HCT116 (cell line): Measurements from ENCODE around the gene GPANK1. TPM values are rescaled to one million over a fixed set of nuclear protein-coding genes. Genes with fewer than 3 reads are reported as not detected.

Source experiments
- ATAC-seq: fragments of 200-7000 bp; cut with Tn5 transposase; 2 replicates; pipeline ENCODE4 v1.9.1; 2020; ENCODE audit warnings: mild to moderate bottlenecking, moderate library complexity
- BruUV-seq: library from RNA; stranded (reverse); fragments of 400-500 nt; replicated peaks from 2 replicates; lab custom pipeline; 2021; lab: Mats Ljungman, UMichigan
- CTCF ChIA-PET: fragments of 300-600 bp; sonication (Branson Sonifier 250); formaldehyde crosslinking; loops from one replicate; lab custom pipeline; 2021; ENCODE audit warnings: antibody characterized with exemption; lab: Charles Lee
- POLR2A ChIA-PET: fragments of 300-600, 350-600 bp; sonication (Branson Sonifier 250); formaldehyde crosslinking; loops from one replicate; lab custom pipeline; 2021; ENCODE audit warnings: antibody characterized with exemption; lab: Charles Lee
- RAD21 ChIA-PET, 2 experiments: fragments of 300-600 bp; sonication (Branson Sonifier 250); formaldehyde crosslinking; loops; one replicate each; lab custom pipeline; 2023; ENCODE audit warnings: low total read pairs in 2 of 2; ENCODE audit not compliant: uncharacterized antibody in 2 of 2, unreplicated experiment in 2 of 2, low non-redundant PET in 1 of 2; lab: Charles Lee
- DNase-seq: peaks from one replicate; pipeline ENCODE4 v3.0.0-alpha.2; 2010; ENCODE audit warnings: low read depth, low spot score
- H2AFZ ChIP-seq: fragments of 200-600 bp; shearing (Covaris generic), sonication (generic); 2 replicates; pipeline ENCODE4 v1.6.1; 2017; ENCODE audit warnings: low read depth, mixed run types, mixed read lengths, antibody characterized with exemption, low read length; ENCODE audit not compliant: poor library complexity, severe bottlenecking
- H3K27ac ChIP-seq: 2 replicates; pipeline ENCODE4 v1.5.1; 2012; ENCODE audit warnings: low read depth, low read length
- H3K27me3 ChIP-seq: fragments of 200-600 bp; sonication (generic); 2 replicates; pipeline ENCODE4 v1.6.1; 2016; ENCODE audit warnings: mixed run types, low read length, mixed read lengths; ENCODE audit not compliant: insufficient read depth
- H3K36me3 ChIP-seq, 2 experiments: fragments of 200-500 bp in 1 of 2; fragments of 200-600 bp in 1 of 2; sonication (Bioruptor generic) in 1 of 2; sonication (generic) in 1 of 2; 2 replicates each; pipeline versions ENCODE4 v1.5.1 to v1.6.1; 2014 to 2016; ENCODE audit warnings: low read length in 2 of 2, inconsistent platforms in 1 of 2, mixed read lengths in 1 of 2, mixed run types in 1 of 2; ENCODE audit not compliant: insufficient read depth in 2 of 2, control insufficient read depth in 1 of 2
- H3K4me1 ChIP-seq, 2 experiments: fragments of 200-600 bp in 1 of 2; sonication (generic) in 1 of 2; 2 replicates each; pipeline versions ENCODE4 v1.5.1 to v1.6.1; 2012 to 2017; ENCODE audit warnings: low read length in 2 of 2, inconsistent platforms in 1 of 2, mild to moderate bottlenecking in 1 of 2, mixed read lengths in 1 of 2, mixed run types in 1 of 2, moderate library complexity in 1 of 2; ENCODE audit not compliant: insufficient read depth in 2 of 2, control insufficient read depth in 1 of 2
- H3K4me2 ChIP-seq: fragments of 200-600 bp; sonication (generic); 2 replicates; pipeline ENCODE4 v1.6.1; 2017; ENCODE audit warnings: mixed run types, low read length, mixed read lengths
- H3K4me3 ChIP-seq, 2 experiments: fragments of 200-600 bp in 1 of 2; sonication (generic) in 1 of 2; replicated peaks in 1 of 2; 2 replicates each; pipeline ENCODE4 v1.5.1; 2011 to 2016; ENCODE audit warnings: low read length in 2 of 2, control low read depth in 1 of 2, low read depth in 1 of 2, mild to moderate bottlenecking in 1 of 2, mixed read lengths in 1 of 2, mixed run types in 1 of 2
- H3K79me2 ChIP-seq: fragments of 200-600 bp; sonication (generic); 2 replicates; pipeline ENCODE4 v1.6.1; 2017; ENCODE audit warnings: mild to moderate bottlenecking, mixed run types, low read length, moderate library complexity, mixed read lengths; ENCODE audit not compliant: insufficient read depth
- H3K9ac ChIP-seq: fragments of 200-600 bp; sonication (generic); 2 replicates; pipeline ENCODE4 v1.6.1; 2016; ENCODE audit warnings: low read length, mixed read lengths
- H3K9me2 ChIP-seq: fragments of 200-600 bp; sonication (generic), shearing (Covaris generic); 2 replicates; pipeline ENCODE4 v1.6.1; 2017; ENCODE audit warnings: mixed run types, mild to moderate bottlenecking, moderate library complexity; ENCODE audit not compliant: insufficient read depth
- H3K9me3 ChIP-seq, 2 experiments: fragments of 200-500 bp in 1 of 2; fragments of 200-600 bp in 1 of 2; sonication (Bioruptor generic) in 1 of 2; sonication (generic) in 1 of 2; 2 replicates each; pipeline ENCODE4 v1.6.1; 2014 to 2017; ENCODE audit warnings: low read length in 2 of 2, mixed read lengths in 2 of 2, inconsistent platforms in 1 of 2, low read depth in 1 of 2, mild to moderate bottlenecking in 1 of 2, mixed run types in 1 of 2, moderate library complexity in 1 of 2; ENCODE audit not compliant: control insufficient read depth in 1 of 2, insufficient read depth in 1 of 2
- H4K20me1 ChIP-seq: fragments of 200-600 bp; sonication (generic), shearing (Covaris generic); 2 replicates; pipeline ENCODE4 v1.6.1; 2017; ENCODE audit warnings: mixed run types, mild to moderate bottlenecking, moderate library complexity; ENCODE audit not compliant: insufficient read depth
- ATF3 ChIP-seq: IDR thresholded peaks from 2 replicates; pipeline ENCODE4 v1.6.1; 2012
- POLR2A ChIP-seq: IDR thresholded peaks from 2 replicates; pipeline ENCODE4 v1.7.0; 2011; ENCODE audit warnings: borderline replicate concordance; ENCODE audit not compliant: insufficient read depth, insufficient read length; ENCODE audit errors: extremely low read depth
- SRF ChIP-seq: IDR thresholded peaks from 2 replicates; pipeline ENCODE4 v1.6.1; 2012; ENCODE audit warnings: low read depth
- YY1 ChIP-seq: IDR thresholded peaks from 2 replicates; pipeline ENCODE4 v1.6.1; 2011; ENCODE audit warnings: low read length, low read depth, moderate library complexity, mild to moderate bottlenecking; ENCODE audit not compliant: insufficient replicate concordance; ENCODE audit errors: extremely low read depth
- ZBTB33 ChIP-seq: IDR thresholded peaks from 2 replicates; pipeline ENCODE4 v1.6.1; 2011; ENCODE audit warnings: mild to moderate bottlenecking, low read length, moderate library complexity; ENCODE audit not compliant: insufficient replicate concordance; ENCODE audit errors: extremely low read depth
- ZFX ChIP-seq: fragments of 450-650 bp; IDR thresholded peaks from 2 replicates; pipeline ENCODE4 v1.6.1; 2017
- ZNF274 ChIP-seq: fragments of 200-500 bp; sonication (Bioruptor generic); IDR thresholded peaks from 2 replicates; pipeline ENCODE4 v1.6.1; 2014; ENCODE audit warnings: mild to moderate bottlenecking, low read depth, low read length, inconsistent platforms
- intact Hi-C: fragments of 100-400 bp; cut with micrococcal nuclease; formaldehyde crosslinking; loops from 2 replicates; pipeline ENCODE4 v1.10.0; 2022
- total RNA-seq: library from RNA; stranded (reverse); gene quantifications from one replicate; pipeline ENCODE4 v1.2.1, GENCODE V29; 2021; ENCODE audit not compliant: unreplicated experiment

Gene GPANK1
- total RNA-seq, 1 experiment from 2014 or later, result 14.8 TPM

- TF ChIP-seq ATF3, result no peak
- TF ChIP-seq YY1, result no peak
- TF ChIP-seq ZFX, result no peak
- no peak for TF ChIP-seq SRF
- no peak for TF ChIP-seq ZNF274
- TF ChIP-seq, all 23 proteins: peak for 0
Measured at GRCh38 chr6:31693535-31693934, 28.7 kb upstream of the GPANK1 start (continued).

DNA sequence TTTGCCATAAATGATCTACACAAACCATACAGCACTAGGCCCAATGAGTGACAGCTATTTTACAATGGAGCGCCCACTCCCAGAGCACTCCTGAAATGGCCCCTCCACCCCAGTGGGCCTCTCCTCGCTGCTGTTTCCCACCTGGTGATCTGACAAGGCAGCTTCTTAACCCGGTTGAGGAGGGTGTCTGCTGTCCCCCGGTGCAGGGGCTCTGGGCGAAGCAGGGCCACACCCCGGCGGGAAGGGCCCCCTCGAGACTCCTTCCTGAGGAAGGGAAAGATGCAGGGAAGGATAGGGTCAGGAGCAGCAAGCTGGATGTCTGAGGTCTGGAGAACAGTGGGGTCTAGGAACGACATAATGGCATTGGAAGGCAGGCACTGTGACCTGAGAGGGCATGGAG, 28.1 kb upstream of the GPANK1 start:
- no peaks in the 10 kb centered on the region for H3K9me3 ChIP-seq
- no peak overlapping the region for H3K27ac ChIP-seq
- no peak for TF ChIP-seq ZFX
- TF ChIP-seq POLR2A, result no peak
- TF ChIP-seq ZBTB33, result no peak
- TF ChIP-seq ATF3, result no peak
- H3K27me3 ChIP-seq, result no peaks in the 10 kb centered on the region
- DNase-seq (no peak), ATAC-seq (no peak)
- H3K4me1 ChIP-seq, result peaks cover 11 to 16% of the 10 kb centered on the region in 2 experiments
- H3K9me2 ChIP-seq, result no peaks in the 10 kb centered on the region
- CTCF ChIA-PET, result no interaction called here
- H3K79me2 ChIP-seq, result no peaks in the 10 kb centered on the region
- POLR2A ChIA-PET, result no interaction called here
- H3K4me3 ChIP-seq, result no peak overlapping the region
- H3K9ac ChIP-seq, result no peak overlapping the region
- RAD21 ChIA-PET, result no interaction called here
- H3K36me3 ChIP-seq, result peaks cover 20 to 21% of the 10 kb centered on the region in 2 experiments; a peak in 3 of 4 replicates
- H3K4me2 ChIP-seq, result no peak overlapping the region
- no peaks in the 10 kb centered on the region for H4K20me1 ChIP-seq
- H2AFZ ChIP-seq, result no peak overlapping the region
- BruUV-seq, result no TSS peak
- intact Hi-C loops, result no loop called here
